Breast epithelium (tissue), 3 donors: Measurements from ENCODE around the gene LGALS7B.

Experiments
- CTCF ChIP-seq, 3 donors: fragments of 450-650 bp; IDR thresholded peaks; one replicate each; pipeline ENCODE4 v1.5.1; 2016 to 2017; ENCODE audit warnings: antibody characterized with exemption in 3 of 3, mild to moderate bottlenecking in 3 of 3, moderate library complexity in 3 of 3
- POLR2AphosphoS5 ChIP-seq, 3 donors: sonication (generic); formaldehyde crosslinking; IDR thresholded peaks; one replicate each; pipeline ENCODE4 v1.6.1; 2017; ENCODE audit warnings: antibody characterized with exemption in 3 of 3

GRCh38 chr19:38742296-38742695, 46.7 kb upstream of the LGALS7B start:
- TF ChIP-seq CTCF (IDR thresholded peaks at IDR 0.05) (no peak), POLR2AphosphoS5 (IDR thresholded peaks at IDR 0.05) (no peak)
